ENCODE data around the gene KCNA10. TPM values are rescaled to one million over a fixed set of nuclear protein-coding genes. Genes with fewer than 3 reads are reported as not detected.

The KCNA10 gene
- polyA plus RNA-seq, result not detected in 2 replicates

DNA sequence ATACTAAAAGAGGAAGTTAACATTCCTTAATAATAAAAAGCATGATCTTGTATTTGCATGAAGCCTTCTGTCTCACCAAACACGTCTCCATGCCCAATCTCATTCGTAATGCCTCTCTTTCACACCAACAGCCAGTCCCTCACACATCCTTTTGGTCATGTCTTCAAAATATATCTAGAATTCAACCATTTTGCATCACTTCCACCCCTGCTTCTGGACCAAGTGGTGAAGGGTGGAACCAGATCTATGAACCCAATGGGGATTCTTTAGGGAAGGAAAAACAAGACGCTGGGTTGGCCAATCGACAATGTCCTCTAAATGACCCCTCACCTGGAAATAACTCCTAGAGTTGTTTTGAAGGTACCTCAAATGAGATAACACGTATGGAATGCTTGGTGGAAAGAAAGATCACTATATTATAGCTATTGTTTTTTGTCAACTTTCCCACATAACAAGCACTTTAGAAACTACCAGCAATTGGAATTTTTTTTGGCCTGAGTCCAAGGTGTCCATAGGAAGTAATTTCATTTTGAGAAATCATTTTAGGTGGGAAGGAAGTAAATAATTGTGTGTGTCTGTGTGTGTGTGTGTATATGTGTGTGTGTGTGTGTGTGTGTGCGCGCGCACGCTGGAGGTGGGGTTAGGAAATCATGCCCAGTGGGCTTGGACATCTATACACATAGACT lies at the start of gene KCNA10:
Gene KCNA10, minus strand, starts transcription at position 51 of the 686 bp plus-strand sequence. CDS start 388 bp downstream, outside the sequence.

Other genes starting within 250 kb of the KCNA10 start
- 2.2 and 3.8 TPM in 2 replicates for gene RBM15, start 179.8 kb downstream of the KCNA10 start, polyA plus RNA-seq
- gene SLC16A4, start 128.1 kb downstream of the KCNA10 start, polyA plus RNA-seq, result 1.3 TPM in 1 of 2 replicates, not detected in the other
- 818 and 849 TPM in 2 replicates for gene LAMTOR5, start 111.5 kb downstream of the KCNA10 start, polyA plus RNA-seq
- gene PROK1, start 68.0 kb downstream of the KCNA10 start, polyA plus RNA-seq, result not detected in 2 replicates
- 55.5 and 87.7 TPM in 2 replicates for gene KCNA2, start 87.2 kb upstream of the KCNA10 start, polyA plus RNA-seq
- not detected in 2 replicates for gene KCNA3, start 155.8 kb upstream of the KCNA10 start, polyA plus RNA-seq

Data from Purkinje cell (primary cell).